ENCODE data around the gene EXOSC5. TPM values are rescaled to one million over a fixed set of nuclear protein-coding genes. Genes with fewer than 3 reads are reported as not detected.

Gene EXOSC5
- total RNA-seq, 2 experiments from 2014 or later: 20.9 to 25.9 TPM

Other genes with a start within 250 kb of the EXOSC5 start
- gene CYP2S1, start 204.1 kb downstream of the EXOSC5 start, total RNA-seq: 1 to 10 TPM; 1.1 to 1.2 TPM
- under 1 TPM; 0.11 to 0.17 TPM for gene AXL, start 178.1 kb downstream of the EXOSC5 start, total RNA-seq
- 100 to 1,000 TPM; 301 to 333 TPM for gene HNRNPUL1, start 133.0 kb downstream of the EXOSC5 start, total RNA-seq
- gene CCDC97, start 87.2 kb downstream of the EXOSC5 start, total RNA-seq: 10 to 100 TPM; 37.8 to 40.8 TPM
- gene TGFB1, start 43.4 kb downstream of the EXOSC5 start, total RNA-seq: 100 to 1,000 TPM; 172 to 179 TPM
- gene B9D2, start 33.2 kb downstream of the EXOSC5 start, total RNA-seq: 10 to 100 TPM; 11.5 to 13.0 TPM
- gene TMEM91, start 20.8 kb downstream of the EXOSC5 start, total RNA-seq: 10 to 100 TPM; 11.4 to 13.0 TPM
- gene BCKDHA, start 459 bp upstream of the EXOSC5 start, total RNA-seq: 10 to 100 TPM; 23.8 to 26.9 TPM
- gene B3GNT8, start 30.0 kb upstream of the EXOSC5 start, total RNA-seq: 1 to 10 TPM; 2.0 to 2.2 TPM
- gene DMAC2, start 42.6 kb upstream of the EXOSC5 start, total RNA-seq: 10 to 100 TPM; 41.3 to 42.6 TPM
- gene ERICH4, start 45.8 kb upstream of the EXOSC5 start, total RNA-seq: not detected
- gene CEACAM21, start 178.8 kb upstream of the EXOSC5 start, total RNA-seq: 10 to 100 TPM; 75.4 to 75.5 TPM
- gene CEACAM4, start 229.7 kb upstream of the EXOSC5 start, total RNA-seq: not detected

Measured in activated naive CD8-positive, alpha-beta T cell treated with anti-CD3 and anti-CD28 coated beads, Interleukin-2, amount 10 ng/mL, durations not matched to agents 7 days and 5 days (primary cell).